ENCODE measurements around the gene JAKMIP2.

DNA sequence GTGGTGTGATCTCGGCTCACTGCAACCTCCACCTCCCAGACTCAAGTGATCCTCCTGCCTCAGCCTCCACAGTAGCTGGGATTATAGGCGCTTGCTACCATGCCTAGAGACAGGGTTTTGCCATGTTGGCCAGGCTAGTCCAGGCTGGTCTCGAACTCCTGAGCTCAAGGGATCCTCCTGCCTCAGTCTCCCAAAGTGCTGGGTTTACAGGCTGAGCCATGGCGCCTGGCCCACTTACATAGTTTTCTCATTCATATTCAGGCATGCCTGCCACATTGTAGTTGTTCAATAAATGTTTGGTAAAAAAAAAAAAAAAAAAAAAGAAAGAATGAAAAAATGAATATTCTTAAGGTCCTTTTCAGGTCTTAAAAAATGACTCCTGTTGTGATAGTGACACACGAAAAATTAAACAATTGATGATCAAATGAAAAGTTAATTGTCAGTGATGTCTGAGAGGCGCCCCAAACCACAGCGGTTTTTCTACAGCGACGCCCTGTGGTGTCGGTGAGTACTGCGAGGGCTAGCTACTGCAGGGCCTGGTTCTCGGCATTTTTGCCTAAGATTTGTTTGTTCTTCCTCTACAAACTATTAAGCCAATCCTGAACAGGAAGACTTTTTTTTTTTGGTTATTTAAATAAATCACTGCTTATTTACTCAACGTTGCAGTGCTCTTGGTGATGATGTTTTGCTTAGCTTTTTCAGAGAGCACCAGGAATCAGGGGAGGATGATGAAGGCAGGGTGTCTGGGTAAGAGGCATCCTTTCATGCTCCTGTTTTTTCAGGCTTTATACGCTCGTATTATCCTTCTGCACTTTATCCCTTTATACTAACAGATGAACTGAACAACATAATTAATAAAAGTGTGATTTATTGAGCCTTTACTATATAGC is 205.6 kb downstream of the JAKMIP2 start:
- TF ChIP-seq, protein P1, sequence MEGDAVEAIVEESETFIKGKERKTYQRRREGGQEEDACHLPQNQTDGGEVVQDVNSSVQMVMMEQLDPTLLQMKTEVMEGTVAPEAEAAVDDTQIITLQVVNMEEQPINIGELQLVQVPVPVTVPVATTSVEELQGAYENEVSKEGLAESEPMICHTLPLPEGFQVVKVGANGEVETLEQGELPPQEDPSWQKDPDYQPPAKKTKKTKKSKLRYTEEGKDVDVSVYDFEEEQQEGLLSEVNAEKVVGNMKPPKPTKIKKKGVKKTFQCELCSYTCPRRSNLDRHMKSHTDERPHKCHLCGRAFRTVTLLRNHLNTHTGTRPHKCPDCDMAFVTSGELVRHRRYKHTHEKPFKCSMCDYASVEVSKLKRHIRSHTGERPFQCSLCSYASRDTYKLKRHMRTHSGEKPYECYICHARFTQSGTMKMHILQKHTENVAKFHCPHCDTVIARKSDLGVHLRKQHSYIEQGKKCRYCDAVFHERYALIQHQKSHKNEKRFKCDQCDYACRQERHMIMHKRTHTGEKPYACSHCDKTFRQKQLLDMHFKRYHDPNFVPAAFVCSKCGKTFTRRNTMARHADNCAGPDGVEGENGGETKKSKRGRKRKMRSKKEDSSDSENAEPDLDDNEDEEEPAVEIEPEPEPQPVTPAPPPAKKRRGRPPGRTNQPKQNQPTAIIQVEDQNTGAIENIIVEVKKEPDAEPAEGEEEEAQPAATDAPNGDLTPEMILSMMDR (IDR thresholded peaks at IDR 0.05; ENCODE audit: extremely low read depth in 1 of 2, insufficient read depth in 1 of 2, low read depth in 1 of 2, low read length in 2 of 2), result peak; percentile 86 to 92
- TF ChIP-seq POLR2A (IDR thresholded peaks at IDR 0.05; ENCODE audit: low read depth, low read length) (no peak), EZH2 (IDR thresholded peaks at IDR 0.05; ENCODE audit: borderline replicate concordance, low read depth, low read length, severe bottlenecking) (no peak), POLR2AphosphoS5 (IDR thresholded peaks at IDR 0.05; ENCODE audit: insufficient read depth, low read depth, low read length) (no peak), FOS (IDR thresholded peaks at IDR 0.05; ENCODE audit: borderline replicate concordance, insufficient read depth, low read length) (no peak), MYC (IDR thresholded peaks at IDR 0.05; ENCODE audit: low read depth, low read length) (no peak), JUN (IDR thresholded peaks at IDR 0.05; ENCODE audit: borderline replicate concordance, insufficient read depth, insufficient read length, low read depth) (no peak)
- TF ChIP-seq, protein P2, sequence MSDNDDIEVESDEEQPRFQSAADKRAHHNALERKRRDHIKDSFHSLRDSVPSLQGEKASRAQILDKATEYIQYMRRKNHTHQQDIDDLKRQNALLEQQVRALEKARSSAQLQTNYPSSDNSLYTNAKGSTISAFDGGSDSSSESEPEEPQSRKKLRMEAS (IDR thresholded peaks at IDR 0.05; ENCODE audit: insufficient read depth, insufficient read length), result no peak
